HG03159 (cell line): ENCODE data around the gene AREG.

Experiments used
- ATAC-seq: cut with Tn5 transposase; IDR thresholded peaks from one replicate; pipeline ENCODE4 v1.9.1; 2021; ENCODE audit warnings: mild to moderate bottlenecking, moderate library complexity; ENCODE audit not compliant: unreplicated experiment

AREG gene

DNA sequence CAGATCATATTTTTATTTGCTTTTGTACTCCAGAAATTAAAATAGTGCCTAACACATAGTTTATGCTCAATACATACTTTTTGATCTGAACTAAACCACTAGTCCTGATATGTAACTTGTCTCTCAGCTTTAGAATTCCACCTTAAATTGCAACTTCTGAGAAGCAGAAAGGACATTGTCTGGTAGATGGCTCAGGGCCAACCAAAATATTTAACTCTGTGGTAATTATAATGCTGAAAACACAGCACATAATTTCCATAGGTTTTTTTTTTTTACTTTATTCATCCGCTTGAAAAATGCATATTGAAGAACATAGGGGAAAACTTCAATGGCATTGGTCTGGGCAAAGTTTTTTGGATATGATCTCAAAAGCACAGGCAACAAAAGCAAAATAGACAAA is 59.3 kb downstream of the AREG start:
- ATAC-seq: no peak
